SHP77 treated with DMSO at 0.1 percent for 48 hours (cell line): ENCODE measurements around the gene MINPP1.
A peak's percentile ranks its signal among the peaks of the same experiment; 100 is the strongest.
"Not testable (repeated sequence)": the region's sequence is repeated elsewhere in the genome, so short reads cannot be mapped to it uniquely, and the experiment has no call there.

ENCODE experiments used
- DNase-seq: peaks from one replicate; lab custom pipeline; 2025; lab: John Stamatoyannopoulos, UW

Gene MINPP1, protein sequence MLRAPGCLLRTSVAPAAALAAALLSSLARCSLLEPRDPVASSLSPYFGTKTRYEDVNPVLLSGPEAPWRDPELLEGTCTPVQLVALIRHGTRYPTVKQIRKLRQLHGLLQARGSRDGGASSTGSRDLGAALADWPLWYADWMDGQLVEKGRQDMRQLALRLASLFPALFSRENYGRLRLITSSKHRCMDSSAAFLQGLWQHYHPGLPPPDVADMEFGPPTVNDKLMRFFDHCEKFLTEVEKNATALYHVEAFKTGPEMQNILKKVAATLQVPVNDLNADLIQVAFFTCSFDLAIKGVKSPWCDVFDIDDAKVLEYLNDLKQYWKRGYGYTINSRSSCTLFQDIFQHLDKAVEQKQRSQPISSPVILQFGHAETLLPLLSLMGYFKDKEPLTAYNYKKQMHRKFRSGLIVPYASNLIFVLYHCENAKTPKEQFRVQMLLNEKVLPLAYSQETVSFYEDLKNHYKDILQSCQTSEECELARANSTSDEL

DNA sequence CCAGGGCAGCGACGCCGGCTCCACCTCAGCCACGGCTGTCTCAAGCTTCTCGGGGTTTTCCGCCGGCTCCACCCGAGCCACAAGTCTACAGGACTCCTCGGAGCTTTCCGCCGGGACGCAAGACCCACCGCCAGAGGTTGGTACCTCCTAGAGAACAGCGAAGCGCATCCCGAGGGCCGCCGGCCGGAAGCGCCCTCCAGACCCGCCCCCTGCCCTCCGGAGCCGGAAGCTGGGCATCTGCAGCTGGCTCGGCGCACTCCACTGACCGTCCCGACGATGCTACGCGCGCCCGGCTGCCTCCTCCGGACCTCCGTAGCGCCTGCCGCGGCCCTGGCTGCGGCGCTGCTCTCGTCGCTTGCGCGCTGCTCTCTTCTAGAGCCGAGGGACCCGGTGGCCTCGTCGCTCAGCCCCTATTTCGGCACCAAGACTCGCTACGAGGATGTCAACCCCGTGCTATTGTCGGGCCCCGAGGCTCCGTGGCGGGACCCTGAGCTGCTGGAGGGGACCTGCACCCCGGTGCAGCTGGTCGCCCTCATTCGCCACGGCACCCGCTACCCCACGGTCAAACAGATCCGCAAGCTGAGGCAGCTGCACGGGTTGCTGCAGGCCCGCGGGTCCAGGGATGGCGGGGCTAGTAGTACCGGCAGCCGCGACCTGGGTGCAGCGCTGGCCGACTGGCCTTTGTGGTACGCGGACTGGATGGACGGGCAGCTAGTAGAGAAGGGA is at the start of gene MINPP1:
TSS of gene MINPP1 (plus strand) at position 254 of the 726 bp plus-strand sequence. CDS start at position 277, 23 bp downstream.
- DNase-seq: peak; percentile 13

DNA sequence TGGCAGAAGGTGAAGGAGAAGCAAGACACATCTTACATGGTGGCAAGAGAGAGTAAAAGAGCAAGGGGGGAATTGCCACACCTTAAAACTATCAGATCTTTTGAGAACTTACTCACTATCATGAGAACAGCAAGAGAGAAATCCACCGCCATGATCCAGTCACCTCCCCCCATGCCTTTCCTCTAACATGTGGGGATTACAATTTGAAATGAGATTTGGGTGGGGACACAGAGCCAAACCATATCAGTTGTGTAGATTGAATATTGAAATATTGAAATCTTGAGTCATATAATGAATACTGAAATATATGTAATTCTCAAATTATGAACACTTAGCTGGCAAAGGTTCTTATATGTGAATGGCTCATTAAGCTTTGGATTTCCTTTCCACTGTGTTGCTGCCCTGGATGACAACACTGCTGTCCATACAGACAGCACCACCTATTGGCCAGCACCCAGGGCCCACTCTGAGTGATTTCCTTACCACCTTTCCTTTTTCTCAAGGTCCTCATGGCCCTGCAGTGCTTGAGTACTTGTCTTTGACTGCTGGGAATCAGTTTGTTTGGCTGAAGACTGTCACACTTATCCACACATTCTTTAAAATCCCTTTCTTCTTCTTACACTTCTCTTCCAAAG is 48.0 kb upstream of the MINPP1 start:
- not testable (repeated sequence) for DNase-seq

DNA sequence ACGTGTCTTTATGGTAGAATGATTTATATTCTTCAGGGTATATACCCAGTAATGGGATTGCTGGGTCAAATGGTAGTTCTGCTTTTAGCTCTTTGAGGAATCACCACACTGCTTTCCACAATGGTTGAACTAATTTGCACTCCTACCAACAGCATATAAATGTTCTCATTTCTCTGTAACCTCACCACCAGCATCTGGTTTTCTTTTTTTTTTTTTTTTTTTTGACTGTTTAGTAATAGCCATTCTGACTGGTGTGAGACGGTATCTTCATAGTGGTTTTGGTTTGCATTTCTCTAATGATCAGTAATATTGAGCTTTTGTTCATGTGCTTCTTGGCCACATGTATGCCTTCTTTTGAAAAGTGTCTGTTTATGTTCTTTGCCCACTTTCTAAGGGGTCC is 42.9 kb upstream of the MINPP1 start:
- DNase-seq: not testable (repeated sequence)

DNA sequence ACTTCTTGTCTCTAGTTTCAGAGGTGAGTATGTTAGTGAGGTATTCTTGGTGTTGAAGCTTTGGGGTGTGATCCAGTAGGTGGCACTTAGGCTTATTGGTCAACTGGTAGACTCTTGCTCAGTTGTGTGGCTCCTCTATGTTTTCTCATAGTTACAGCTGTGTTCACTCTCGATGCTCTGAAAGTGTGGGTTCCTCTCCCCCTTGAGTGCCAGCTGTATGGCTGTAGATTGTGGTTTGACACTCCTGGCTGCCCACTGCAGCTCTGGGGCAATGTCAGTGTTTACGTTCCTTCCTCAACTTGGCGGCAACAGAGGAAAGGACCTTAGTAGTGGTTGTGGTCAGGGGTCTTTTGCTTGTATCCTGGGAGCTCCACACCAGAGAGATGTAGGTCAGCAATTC is 37.8 kb upstream of the MINPP1 start:
- not testable (repeated sequence) for DNase-seq

DNA sequence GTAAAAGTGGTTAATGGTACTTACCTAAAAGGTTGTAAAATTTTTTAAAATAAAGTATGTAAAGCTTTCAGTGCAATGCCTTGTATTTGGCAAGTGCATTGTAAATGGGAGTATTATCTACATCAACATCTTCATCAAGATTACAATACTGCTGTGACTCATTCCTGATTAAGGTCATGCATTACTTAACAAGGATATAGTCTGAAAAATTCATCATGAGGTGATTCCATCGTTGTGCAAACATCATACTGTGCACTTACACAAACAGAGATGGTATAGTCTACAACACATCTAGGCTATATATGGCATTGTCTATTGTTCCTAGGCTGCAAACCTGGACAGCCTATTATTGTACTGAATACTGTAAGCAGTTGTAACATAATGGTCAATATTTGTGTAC is 16.0 kb upstream of the MINPP1 start:
- not testable (repeated sequence) for DNase-seq

DNA sequence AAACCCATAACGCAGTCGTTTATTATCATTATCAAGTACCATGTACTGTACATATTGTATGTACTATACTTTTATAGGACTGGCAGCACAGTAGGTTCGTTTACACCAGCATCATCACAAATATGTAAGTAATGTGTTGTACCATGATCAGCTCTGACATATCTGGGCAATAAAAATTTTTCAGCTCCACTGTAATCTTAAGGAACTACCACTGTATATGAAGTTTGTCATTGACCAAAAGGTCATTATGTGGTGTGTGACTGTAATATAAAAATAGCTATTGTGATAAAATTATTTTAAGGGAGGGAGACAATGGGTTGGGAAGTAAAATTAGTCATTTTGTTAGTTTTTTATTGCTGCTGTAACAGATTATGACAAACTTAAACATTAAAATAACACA is 14.4 kb upstream of the MINPP1 start:
- not testable (repeated sequence) for DNase-seq

DNA sequence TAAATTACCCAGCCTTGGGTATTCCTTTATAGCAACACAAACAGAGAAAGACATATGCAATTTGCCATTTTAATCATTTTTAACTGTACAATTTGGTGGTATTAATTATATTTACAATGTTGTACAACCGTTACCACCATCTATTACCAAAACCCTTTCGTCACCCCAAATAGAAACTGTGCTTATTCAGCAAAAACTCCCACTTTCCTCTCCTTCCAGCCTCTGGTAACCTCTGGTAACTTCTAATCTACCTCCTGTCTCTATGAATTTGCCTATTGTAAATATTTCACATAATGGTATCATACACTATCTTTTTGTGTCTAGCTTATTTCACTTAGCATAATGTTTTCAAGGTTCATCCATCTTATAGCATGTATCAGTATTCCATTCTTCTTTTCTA is 12.2 kb upstream of the MINPP1 start:
- DNase-seq: not testable (repeated sequence)

DNA sequence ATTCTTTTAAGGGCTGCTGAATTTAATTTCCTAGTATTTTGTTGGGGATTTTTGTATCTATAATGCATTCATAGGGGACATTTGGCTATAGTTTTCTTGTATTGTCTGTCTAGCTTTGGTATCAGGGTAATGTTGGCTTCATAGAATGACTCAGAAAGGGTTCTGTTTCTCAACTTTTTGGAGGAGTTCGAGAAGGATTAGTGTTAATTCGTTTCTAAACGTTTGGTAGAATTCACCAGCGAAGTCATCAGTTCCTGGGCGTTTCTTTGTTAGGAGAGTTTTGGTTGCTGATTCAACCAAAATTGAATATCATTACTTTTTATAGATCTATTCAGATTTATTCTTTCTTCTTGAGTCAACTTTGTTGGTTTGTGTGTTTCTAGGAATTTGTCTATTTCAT is 9.2 kb upstream of the MINPP1 start:
- DNase-seq: not testable (repeated sequence)

DNA sequence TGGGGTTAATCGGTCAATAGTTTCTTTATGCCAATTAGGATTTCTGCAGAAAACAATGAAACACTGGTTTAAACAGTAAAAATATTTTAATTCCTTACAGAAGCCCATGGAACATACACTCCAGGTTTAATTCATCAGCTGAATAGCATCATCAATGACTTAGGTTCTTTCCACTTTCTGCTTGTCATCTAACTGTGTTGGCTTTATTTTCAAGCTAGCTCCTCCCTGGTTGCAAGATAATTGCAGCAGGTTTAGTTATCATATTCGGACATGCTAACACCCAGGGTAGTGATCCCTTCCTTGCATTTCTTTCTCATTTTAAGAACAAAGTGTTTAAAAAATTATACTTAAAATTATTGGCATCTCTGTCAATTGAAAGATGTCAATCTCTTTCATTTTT is 7.3 kb upstream of the MINPP1 start:
- not testable (repeated sequence) for DNase-seq

DNA sequence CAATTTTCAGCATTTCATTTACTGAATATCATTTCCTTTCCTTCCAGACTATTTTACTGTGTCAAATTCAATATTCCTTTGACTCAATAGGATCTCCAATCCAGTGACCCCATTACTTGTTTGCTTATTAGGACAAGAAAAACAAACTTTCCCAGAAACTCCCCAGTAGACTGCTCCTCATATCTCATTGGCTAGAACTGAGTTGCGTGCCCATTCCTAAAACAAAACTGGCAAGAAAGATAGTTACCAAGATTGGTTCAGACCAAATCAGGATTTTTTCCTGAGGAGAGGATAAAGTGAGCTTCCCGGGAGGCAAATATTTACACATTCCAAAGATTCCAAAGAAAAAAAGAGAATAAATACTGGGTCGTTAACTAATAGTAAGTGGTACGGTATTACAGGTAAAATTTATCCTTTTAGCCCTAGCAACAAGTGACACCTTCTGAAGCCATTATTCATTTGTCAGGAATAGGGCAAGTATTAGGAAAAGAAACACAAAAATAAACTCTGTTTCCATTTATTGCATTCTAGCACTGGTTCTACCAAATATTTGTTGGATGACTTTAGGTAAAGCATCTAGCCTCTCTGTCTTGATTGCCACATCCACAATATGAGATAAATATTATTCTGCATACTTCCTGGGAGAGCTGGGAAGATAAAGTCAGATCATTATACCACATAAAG is 6.4 kb upstream of the MINPP1 start:
- DNase-seq: not testable (repeated sequence)

DNA sequence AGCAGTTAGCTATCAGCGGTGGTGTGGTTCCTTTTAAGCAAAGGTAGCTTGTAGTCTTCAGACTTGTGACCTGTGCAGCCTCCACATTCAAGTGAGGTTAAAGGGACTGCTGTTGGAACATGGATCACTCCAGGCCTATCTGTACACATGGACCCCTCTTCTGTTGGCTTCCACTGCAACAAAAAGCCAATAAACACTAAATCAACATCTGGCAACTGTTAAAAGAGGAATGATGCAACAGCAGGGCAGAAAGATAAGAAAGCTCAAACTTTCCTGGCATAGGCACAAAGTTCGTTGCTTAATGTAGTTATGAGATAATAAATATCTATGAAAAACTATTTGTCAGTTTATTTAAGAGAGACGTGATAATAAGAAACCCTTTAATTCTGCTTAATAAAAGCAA is 4.0 kb upstream of the MINPP1 start:
- no peak for DNase-seq

DNA sequence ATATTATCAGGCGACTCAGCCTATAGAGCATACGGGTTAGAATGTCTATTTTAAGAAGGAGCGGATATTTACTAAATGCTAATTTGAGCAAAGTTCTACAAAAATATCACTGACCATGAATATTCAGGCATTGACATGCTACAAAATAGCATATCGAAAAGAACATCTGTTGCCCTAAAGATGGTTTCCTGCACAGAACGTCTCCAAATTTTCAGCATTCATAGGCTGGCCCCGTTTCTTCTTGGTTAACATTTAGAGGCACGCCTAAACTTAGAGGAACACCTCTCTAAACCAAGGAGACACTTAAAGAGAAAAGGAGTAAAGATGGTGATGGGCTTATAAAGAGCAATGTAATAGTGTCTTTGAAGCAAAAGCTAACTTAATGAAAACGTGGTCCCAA is 1.3 kb upstream of the MINPP1 start:
- DNase-seq: no peak

DNA sequence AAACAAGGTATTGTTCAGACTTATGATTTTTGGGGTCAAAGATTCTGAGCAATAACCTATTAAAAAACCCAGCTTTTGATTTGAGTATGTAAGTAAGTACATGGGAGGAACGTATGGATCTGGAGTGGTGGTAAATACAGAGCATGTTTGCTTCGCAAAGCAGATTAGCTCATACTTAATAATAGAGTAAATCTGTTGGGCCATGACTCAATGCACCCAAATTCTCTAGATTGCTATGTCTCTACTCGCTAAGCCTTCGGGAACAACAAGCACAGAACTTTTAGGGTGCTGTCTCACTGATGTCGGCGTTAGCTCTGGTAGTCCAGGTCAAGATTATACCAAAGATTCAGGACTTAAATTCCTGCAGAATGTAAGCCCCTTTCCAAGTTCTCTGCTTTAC is 807 bp upstream of the MINPP1 start:
- no peak for DNase-seq

DNA sequence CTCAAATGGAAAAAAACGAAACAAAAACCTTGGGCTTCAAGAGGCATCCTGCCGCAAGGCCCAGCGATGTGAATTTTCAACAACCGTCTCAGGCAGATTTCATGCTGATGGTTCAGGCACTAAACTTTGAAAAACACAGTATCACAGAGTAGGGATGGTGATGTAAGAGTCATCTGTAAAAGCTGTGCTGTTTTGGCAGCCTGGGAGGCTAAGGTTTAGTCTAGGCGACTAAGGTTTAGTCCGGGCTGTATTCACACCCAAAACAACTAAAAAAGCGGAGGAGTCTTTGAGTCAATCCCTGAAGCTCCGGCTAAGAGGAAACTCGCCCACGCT is 420 bp upstream of the MINPP1 start:
- no peak for DNase-seq

DNA sequence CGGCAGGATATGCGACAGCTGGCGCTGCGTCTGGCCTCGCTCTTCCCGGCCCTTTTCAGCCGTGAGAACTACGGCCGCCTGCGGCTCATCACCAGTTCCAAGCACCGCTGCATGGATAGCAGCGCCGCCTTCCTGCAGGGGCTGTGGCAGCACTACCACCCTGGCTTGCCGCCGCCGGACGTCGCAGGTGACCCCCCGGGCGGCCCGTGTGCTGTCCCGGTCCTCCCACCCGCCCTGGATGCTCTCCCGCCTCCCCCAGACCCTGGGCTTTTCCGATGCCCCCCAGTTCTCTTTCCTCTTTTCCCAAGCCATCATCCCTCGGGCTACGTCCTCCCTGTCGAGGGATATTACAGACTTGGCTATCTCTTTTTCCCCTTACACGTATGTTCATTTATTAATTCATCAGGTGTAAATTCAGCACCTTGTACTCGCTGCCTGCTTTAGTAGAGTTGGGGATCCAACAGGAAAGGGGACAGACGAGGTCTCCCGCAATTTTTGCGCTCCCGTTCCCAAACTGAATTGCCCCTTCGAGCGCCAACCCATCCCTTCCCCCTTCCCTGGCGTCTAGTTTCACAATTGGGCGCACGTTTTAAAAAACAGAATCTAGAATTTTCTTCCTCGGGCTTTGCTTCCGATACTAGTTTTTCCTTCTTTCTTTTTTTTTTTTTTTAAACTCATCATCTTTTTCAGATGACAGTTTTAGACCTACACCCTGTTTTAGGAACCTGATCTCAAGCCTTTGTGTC is 846 bp downstream of the MINPP1 start:
- DNase-seq: no peak

DNA sequence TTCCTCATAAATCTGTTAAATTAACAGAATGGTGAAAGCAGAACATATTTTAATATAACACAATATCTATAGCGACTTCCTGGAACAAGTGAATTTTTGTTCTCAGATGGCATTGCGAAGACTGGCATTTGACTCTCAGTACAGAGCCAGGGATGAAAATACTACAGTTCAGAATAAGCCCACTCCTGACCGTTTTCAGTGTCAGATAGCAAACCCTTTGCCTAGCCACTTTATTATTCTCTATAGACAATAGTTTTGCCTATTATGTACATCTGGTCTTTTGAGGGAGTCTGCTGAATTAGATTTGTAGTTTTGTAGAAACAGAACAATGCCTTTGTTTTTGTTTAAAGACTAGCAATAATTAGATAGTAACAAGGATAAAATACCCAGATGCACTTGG is 2.3 kb downstream of the MINPP1 start:
- no peak for DNase-seq

DNA sequence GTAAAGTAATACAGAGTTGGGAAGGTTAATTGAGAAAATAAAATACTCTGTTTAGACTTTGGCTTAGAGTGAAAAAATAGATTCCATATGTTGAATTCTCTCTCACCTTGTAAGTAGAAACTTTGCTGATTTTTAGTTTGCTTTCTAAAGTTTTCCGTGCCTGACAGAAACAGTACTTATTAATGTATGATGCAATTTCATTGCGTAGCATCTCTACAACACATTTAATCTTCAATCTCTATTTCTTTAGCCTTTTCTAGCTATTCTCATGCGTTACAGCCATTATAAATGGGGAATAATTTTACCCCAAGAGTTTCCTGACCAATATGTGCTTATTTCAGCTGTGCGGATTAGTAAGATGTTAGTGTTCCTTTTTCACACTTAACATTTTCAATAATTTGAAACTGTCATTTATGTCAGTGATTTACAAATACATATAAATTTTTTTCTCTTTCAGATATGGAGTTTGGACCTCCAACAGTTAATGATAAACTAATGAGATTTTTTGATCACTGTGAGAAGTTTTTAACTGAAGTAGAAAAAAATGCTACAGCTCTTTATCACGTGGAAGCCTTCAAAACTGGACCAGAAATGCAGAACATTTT is 3.3 kb downstream of the MINPP1 start:
- no peak for DNase-seq

DNA sequence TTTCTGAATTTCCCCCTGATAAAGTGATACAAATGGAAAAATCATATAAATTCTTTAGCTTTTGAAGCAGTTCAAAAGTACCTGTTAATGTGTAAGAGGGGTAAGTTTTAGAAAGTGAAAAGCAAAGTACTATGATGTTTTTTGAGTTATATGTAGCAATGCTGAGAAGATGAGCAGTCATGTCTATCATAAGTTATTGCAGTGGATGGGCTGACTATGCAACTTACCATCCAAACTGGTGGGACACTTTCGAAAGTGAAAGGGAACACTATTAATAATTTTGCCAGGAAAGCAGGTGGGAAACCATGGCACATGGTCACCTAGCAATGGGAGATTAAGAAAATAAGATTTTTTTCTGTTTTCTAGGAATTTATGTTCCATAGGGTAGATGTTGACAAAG is 4.1 kb downstream of the MINPP1 start:
- no peak for DNase-seq

DNA sequence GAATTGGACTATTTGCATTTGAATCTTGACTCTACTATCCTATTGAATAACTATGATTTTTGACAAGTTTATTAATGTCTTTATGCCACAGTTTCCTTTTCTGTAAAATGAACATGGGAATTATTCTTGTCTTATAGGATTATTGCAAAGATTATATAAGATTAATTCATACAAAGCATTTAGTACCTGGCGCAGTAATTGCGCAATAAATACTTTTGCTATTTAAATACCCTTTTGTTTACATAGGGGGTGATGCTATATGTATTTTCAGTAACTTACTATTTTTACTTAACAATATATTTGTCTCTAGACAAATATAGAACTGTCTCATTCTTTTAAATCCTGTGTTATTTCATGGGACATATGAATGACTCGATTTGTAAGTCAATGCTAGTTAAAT is 5.3 kb downstream of the MINPP1 start:
- no peak for DNase-seq

DNA sequence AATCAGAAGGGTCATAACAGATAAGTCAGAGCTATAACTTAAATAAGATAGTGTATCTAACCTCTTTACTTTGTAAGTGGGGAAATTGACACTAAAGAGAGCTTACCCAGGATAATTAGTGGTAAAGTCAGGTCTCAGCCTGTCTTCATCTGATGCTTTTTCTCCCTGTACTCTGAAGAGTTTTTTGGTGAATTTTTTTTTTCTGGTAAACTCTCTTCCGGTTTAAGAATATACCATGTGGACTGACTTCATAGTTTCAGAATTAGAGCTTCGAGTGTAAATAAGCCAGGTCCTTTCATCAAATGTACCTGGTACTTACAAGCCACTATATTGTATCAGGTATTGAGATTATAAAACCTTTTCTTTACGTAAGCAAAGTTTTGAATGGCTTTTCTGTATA is 6.8 kb downstream of the MINPP1 start:
- no peak for DNase-seq

DNA sequence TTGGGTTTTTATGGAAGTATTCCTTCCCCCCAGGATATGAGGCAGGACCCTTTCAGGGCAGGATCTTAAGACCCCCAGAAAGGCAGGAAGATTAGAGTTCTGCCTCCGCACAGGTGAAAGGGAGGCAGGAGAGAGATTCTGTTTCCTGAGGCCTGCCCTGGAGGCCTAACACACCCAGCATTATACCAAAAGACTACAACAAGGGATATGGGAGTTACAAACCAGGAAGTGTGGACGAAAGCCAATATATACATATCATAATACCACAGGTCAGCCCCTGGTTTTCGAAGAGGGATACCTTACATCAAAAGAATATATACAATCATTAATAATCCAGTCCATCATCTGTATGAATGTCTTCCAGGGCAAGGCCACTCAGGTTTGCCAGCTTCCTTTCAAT is 14.2 kb downstream of the MINPP1 start:
- no peak for DNase-seq
